ENCODE data around the gene TNFSF10. TPM values are rescaled to one million over a fixed set of nuclear protein-coding genes. Genes with fewer than 3 reads are reported as not detected.

Gene TNFSF10
- total and polyA plus RNA-seq, 9 of the 15 experiments (the other 6 are each of a cell fraction or from before 2014, with no cell fraction given): 0.07 to 1.3 (median 0.27) TPM; not detected in 1

GRCh38 chr3:172549144-172549543 is 25.9 kb upstream of the TNFSF10 start:
- intact Hi-C loops (cut with micrococcal nuclease): no loop called here
- BruUV-seq (replicated peaks): no TSS peak
- H3K79me2 ChIP-seq (ENCODE audit: control insufficient read depth, insufficient read depth, low read length): no peaks in the 10 kb centered on the region
- no peak for ATAC-seq
- peaks cover 4 to 22% of the 10 kb centered on the region in 2 experiments for H3K4me1 ChIP-seq (replicated peaks in 1 of 2; ENCODE audit: control insufficient read depth in 2 of 2, insufficient read depth in 2 of 2, low read length in 2 of 2)
- WGBS (ENCODE audit: insufficient coverage, low coverage, missing lambda C conversion rate): 28% methylated on average over 2 of the region's 2 CpGs
- CTCF ChIA-PET (ENCODE audit: low intra/inter-chr PET ratio): no interaction called here
- DNase-seq (ENCODE audit: extremely low read depth in 1 of 4, low spot score in 3 of 4): no peak
- H3K36me3 ChIP-seq (ENCODE audit: control insufficient read depth, insufficient read depth, low read length): no peaks in the 10 kb centered on the region
- no peak overlapping the region for H3K4me3 ChIP-seq
- H3K9me1 ChIP-seq (ENCODE audit: control insufficient read depth, insufficient read depth, low read length): no peaks in the 10 kb centered on the region
- no peak overlapping the region for H3K27ac ChIP-seq (ENCODE audit: extremely low read depth, low read depth, low read length)
- H3K9ac ChIP-seq (ENCODE audit: insufficient read depth in 1 of 2, low read depth in 2 of 2, low read length in 2 of 2): no peak overlapping the region
- H2AFZ ChIP-seq (ENCODE audit: low read depth, low read length): no peak overlapping the region; the same call in 1 of the 2 replicates
- H4K20me1 ChIP-seq (replicated peaks; ENCODE audit: control insufficient read depth, insufficient read depth, low read length): no peaks in the 10 kb centered on the region
- no peaks in the 10 kb centered on the region for H3K9me3 ChIP-seq (replicated peaks; ENCODE audit: control insufficient read depth, insufficient read depth, low read depth, low read length)
- in situ Hi-C loops (cut with MboI): no loop called here
- POLR2A ChIA-PET: interaction anchor here (0.8 kb wide), 1 partner anchor 9 kb away, joined by 4 read pairs; no protein-coding TSS in a partner anchor
- H3K27me3 ChIP-seq (ENCODE audit: control insufficient read depth in 2 of 2, insufficient read depth in 2 of 2, low read length in 2 of 2): no peaks in the 10 kb centered on the region
- H3K4me2 ChIP-seq (ENCODE audit: insufficient read depth, low read length): no peak overlapping the region
- FAIRE-seq: no peak
- TF ChIP-seq DPF2 (IDR thresholded peaks at IDR 0.05): peak; percentile 64
- no peak for TF ChIP-seq ZNF143 (CRISPR knock-in tag; IDR thresholded peaks at IDR 0.05)
- no peak for TF ChIP-seq MECOM (CRISPR knock-in tag; IDR thresholded peaks at IDR 0.05)
- peak; percentile 35; the same call in 1 of the 2 replicates for TF ChIP-seq MTA2 (IDR thresholded peaks at IDR 0.05; ENCODE audit: low read depth)
- TF ChIP-seq ZC3H11A (IDR thresholded peaks at IDR 0.05; ENCODE audit: low read depth, low read length): no peak
- no peak for TF ChIP-seq HIVEP1 (CRISPR knock-in tag; IDR thresholded peaks at IDR 0.05)
- TF ChIP-seq, protein P1, sequence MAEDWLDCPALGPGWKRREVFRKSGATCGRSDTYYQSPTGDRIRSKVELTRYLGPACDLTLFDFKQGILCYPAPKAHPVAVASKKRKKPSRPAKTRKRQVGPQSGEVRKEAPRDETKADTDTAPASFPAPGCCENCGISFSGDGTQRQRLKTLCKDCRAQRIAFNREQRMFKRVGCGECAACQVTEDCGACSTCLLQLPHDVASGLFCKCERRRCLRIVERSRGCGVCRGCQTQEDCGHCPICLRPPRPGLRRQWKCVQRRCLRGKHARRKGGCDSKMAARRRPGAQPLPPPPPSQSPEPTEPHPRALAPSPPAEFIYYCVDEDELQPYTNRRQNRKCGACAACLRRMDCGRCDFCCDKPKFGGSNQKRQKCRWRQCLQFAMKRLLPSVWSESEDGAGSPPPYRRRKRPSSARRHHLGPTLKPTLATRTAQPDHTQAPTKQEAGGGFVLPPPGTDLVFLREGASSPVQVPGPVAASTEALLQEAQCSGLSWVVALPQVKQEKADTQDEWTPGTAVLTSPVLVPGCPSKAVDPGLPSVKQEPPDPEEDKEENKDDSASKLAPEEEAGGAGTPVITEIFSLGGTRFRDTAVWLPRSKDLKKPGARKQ (CRISPR knock-in tag; IDR thresholded peaks at IDR 0.05): no peak
- no peak for TF ChIP-seq ZBTB5 (IDR thresholded peaks at IDR 0.05)
- TF ChIP-seq NR1H2 (CRISPR knock-in tag; IDR thresholded peaks at IDR 0.05): no peak
- TF ChIP-seq MTA1 (IDR thresholded peaks at IDR 0.05; ENCODE audit: borderline replicate concordance): 0 out of 2 replicates have a peak, but pooled peaks have one; percentile 25
- no peak for TF ChIP-seq SP2 (IDR thresholded peaks at IDR 0.05; ENCODE audit: extremely low read depth, low read depth, low read length, poor library complexity, severe bottlenecking)
- TF ChIP-seq, protein P2, sequence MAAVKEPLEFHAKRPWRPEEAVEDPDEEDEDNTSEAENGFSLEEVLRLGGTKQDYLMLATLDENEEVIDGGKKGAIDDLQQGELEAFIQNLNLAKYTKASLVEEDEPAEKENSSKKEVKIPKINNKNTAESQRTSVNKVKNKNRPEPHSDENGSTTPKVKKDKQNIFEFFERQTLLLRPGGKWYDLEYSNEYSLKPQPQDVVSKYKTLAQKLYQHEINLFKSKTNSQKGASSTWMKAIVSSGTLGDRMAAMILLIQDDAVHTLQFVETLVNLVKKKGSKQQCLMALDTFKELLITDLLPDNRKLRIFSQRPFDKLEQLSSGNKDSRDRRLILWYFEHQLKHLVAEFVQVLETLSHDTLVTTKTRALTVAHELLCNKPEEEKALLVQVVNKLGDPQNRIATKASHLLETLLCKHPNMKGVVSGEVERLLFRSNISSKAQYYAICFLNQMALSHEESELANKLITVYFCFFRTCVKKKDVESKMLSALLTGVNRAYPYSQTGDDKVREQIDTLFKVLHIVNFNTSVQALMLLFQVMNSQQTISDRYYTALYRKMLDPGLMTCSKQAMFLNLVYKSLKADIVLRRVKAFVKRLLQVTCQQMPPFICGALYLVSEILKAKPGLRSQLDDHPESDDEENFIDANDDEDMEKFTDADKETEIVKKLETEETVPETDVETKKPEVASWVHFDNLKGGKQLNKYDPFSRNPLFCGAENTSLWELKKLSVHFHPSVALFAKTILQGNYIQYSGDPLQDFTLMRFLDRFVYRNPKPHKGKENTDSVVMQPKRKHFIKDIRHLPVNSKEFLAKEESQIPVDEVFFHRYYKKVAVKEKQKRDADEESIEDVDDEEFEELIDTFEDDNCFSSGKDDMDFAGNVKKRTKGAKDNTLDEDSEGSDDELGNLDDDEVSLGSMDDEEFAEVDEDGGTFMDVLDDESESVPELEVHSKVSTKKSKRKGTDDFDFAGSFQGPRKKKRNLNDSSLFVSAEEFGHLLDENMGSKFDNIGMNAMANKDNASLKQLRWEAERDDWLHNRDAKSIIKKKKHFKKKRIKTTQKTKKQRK (IDR thresholded peaks at IDR 0.05; ENCODE audit: borderline replicate concordance, low read depth, low read length): no peak
- TF ChIP-seq ZNF551 (CRISPR knock-in tag; IDR thresholded peaks at IDR 0.05): no peak
- TF ChIP-seq RBFOX2 (IDR thresholded peaks at IDR 0.05; ENCODE audit: low read depth, low read length): no peak
- TF ChIP-seq ZBTB26 (CRISPR knock-in tag; IDR thresholded peaks at IDR 0.05): no peak
- peak; percentile 99 for TF ChIP-seq C11orf30 (IDR thresholded peaks at IDR 0.05; ENCODE audit: low read depth)
- no peak for TF ChIP-seq NFATC3 (IDR thresholded peaks at IDR 0.05)

Data from K562 (cell line).